Cardiac muscle cell (in vitro differentiated cells and primary cell): ENCODE measurements around the gene EXOC6B. TPM values are rescaled to one million over a fixed set of nuclear protein-coding genes. Genes with fewer than 3 reads are reported as not detected.
A peak's percentile ranks its signal among the peaks of the same experiment; 100 is the strongest.

Experiments
- DNase-seq, 2 donors: peaks; one replicate each; pipeline versions ENCODE4 v3.0.0 to v3.0.0-alpha.2; 2010 to 2017; ENCODE audit warnings: low read depth in 1 of 2, low spot score in 1 of 2
- H3K27ac ChIP-seq: fragments of 200-600 bp; sonication (generic); 2 replicates; pipeline ENCODE4 v1.5.1; 2016
- H3K27me3 ChIP-seq: fragments of 200-600 bp; sonication (generic); 2 replicates; pipeline ENCODE4 v1.6.0; 2016; ENCODE audit warnings: control low read depth
- H3K36me3 ChIP-seq: fragments of 200-600 bp; sonication (generic); 2 replicates; pipeline ENCODE4 v1.5.1; 2016; ENCODE audit warnings: control low read depth
- H3K4me1 ChIP-seq: fragments of 200-600 bp; sonication (generic); 2 replicates; pipeline ENCODE4 v1.8.1; 2017; ENCODE audit warnings: low read depth, mild to moderate bottlenecking, mixed run types
- H3K4me3 ChIP-seq: fragments of 200-600 bp; sonication (generic); 2 replicates; pipeline ENCODE4 v1.5.1; 2016; ENCODE audit warnings: mild to moderate bottlenecking
- H3K9me3 ChIP-seq: fragments of 200-600 bp; sonication (generic); 2 replicates; pipeline ENCODE4 v1.5.1; 2017; ENCODE audit warnings: low read depth, mild to moderate bottlenecking, control low read depth
- CTCF ChIP-seq: IDR thresholded peaks from 2 replicates; pipeline ENCODE4 v1.5.1; 2012; ENCODE audit warnings: low read depth, mild to moderate bottlenecking, low read length
- polyA plus RNA-seq: library from polyadenylated mRNA; unstranded; fragments of >200 nt; fragmentation: Nextera tagmentation; extraction: Ambion mirVana; gene quantifications from 2 replicates; pipeline ENCODE4 v1.2.1, GENCODE V29; 2016
- total RNA-seq: library from RNA; depleted of rRNA; stranded (reverse); fragments of >200 nt; gene quantifications from 2 replicates; pipeline ENCODE4 v1.2.3, GENCODE V29; 2016

The EXOC6B gene
- total and polyA plus RNA-seq, 2 experiments from 2014 or later: 21.7 to 23.9 TPM

GRCh38 chr2:72378753-72379348, 447.0 kb downstream of the EXOC6B start:
- no peaks in the 10 kb centered on the region for H3K9me3 ChIP-seq
- no peaks in the 10 kb centered on the region for H3K27me3 ChIP-seq
- no peak overlapping the region for H3K4me3 ChIP-seq
- no peak for TF ChIP-seq CTCF
- H3K27ac ChIP-seq: no peak overlapping the region
- H3K4me1 ChIP-seq: no peaks in the 10 kb centered on the region
- H3K36me3 ChIP-seq: no peaks in the 10 kb centered on the region
- no peak for DNase-seq

GRCh38 chr2:72367530-72368225, 458.2 kb downstream of the EXOC6B start:
- no peaks in the 10 kb centered on the region for H3K36me3 ChIP-seq
- peak; percentile 27 to 97 for DNase-seq
- H3K4me3 ChIP-seq: no peak overlapping the region
- H3K27ac ChIP-seq: no peak overlapping the region
- H3K27me3 ChIP-seq: no peaks in the 10 kb centered on the region
- no peaks in the 10 kb centered on the region for H3K4me1 ChIP-seq
- no peaks in the 10 kb centered on the region for H3K9me3 ChIP-seq
- TF ChIP-seq CTCF: peak; percentile 58

- no peak for TF ChIP-seq CTCF
- Histone ChIP-seq H3K4me1 (no peaks in the 10 kb centered on the region), H3K9me3 (no peaks in the 10 kb centered on the region), H3K4me3 (no peak overlapping the region), H3K27ac (no peak overlapping the region), H3K27me3 (no peaks in the 10 kb centered on the region), H3K36me3 (no peaks in the 10 kb centered on the region)
- DNase-seq: no peak
Observed at GRCh38 chr2:72363406-72363805, 462.4 kb downstream of the EXOC6B start.

- no peak overlapping the region for H3K4me3 ChIP-seq
- no peak for DNase-seq
- no peak overlapping the region for H3K27ac ChIP-seq
- H3K9me3 ChIP-seq: no peaks in the 10 kb centered on the region
- H3K4me1 ChIP-seq: no peaks in the 10 kb centered on the region
- no peaks in the 10 kb centered on the region for H3K36me3 ChIP-seq
- no peaks in the 10 kb centered on the region for H3K27me3 ChIP-seq
- no peak for TF ChIP-seq CTCF
Observed at GRCh38 chr2:72362733-72363132, 463.1 kb downstream of the EXOC6B start.

GRCh38 chr2:72361521-72361920, 464.3 kb downstream of the EXOC6B start:
- H3K4me1 ChIP-seq: no peaks in the 10 kb centered on the region
- H3K27ac ChIP-seq: no peak overlapping the region
- no peak overlapping the region for H3K4me3 ChIP-seq
- no peak for TF ChIP-seq CTCF
- no peaks in the 10 kb centered on the region for H3K27me3 ChIP-seq
- DNase-seq: no peak
- H3K36me3 ChIP-seq: no peaks in the 10 kb centered on the region
- H3K9me3 ChIP-seq: no peaks in the 10 kb centered on the region
